ENCODE results near the gene RALGPS1. TPM values are rescaled to one million over a fixed set of nuclear protein-coding genes. Genes with fewer than 3 reads are reported as not detected.

Gene RALGPS1
- total and polyA plus RNA-seq, 2 experiments from 2014 or later, result 13.1 to 22.1 TPM

GRCh38 chr9:127059765-127060361, 145.3 kb downstream of the RALGPS1 start:
- no peak overlapping the region for H2AFZ ChIP-seq
- H3K27me3 ChIP-seq, result no peaks in the 10 kb centered on the region
- DNase-seq (ENCODE audit: low spot score), result no peak
- no peak overlapping the region for H3K27ac ChIP-seq
- no peak overlapping the region for H3K4me2 ChIP-seq
- H3K9me3 ChIP-seq (ENCODE audit: low read depth), result no peaks in the 10 kb centered on the region
- WGBS (ENCODE audit: low lambda C conversion rate, missing lambda C conversion rate), result 96% methylated on average over 4 of the region's 4 CpGs
- H4K20me1 ChIP-seq (ENCODE audit: insufficient read depth, poor library complexity, severe bottlenecking), result no peaks in the 10 kb centered on the region
- no peaks in the 10 kb centered on the region for H3K4me1 ChIP-seq (ENCODE audit: insufficient read depth)
- no peaks in the 10 kb centered on the region for H3K79me2 ChIP-seq
- H3K9me2 ChIP-seq (replicated peaks; ENCODE audit: insufficient read depth), result no peaks in the 10 kb centered on the region
- H3K4me3 ChIP-seq, result no peak overlapping the region
- H3K36me3 ChIP-seq (replicated peaks; ENCODE audit: insufficient read depth, low read depth), result no peaks in the 10 kb centered on the region
- TF ChIP-seq EZH2phosphoT487 (IDR thresholded peaks at IDR 0.05; ENCODE audit: low read depth, severe bottlenecking, unreplicated experiment) (no peak), EZH2 (IDR thresholded peaks at IDR 0.05; ENCODE audit: borderline replicate concordance) (no peak), CTCF (IDR thresholded peaks at IDR 0.05; ENCODE audit: poor library complexity) (no peak)

GRCh38 chr9:127061411-127061810, 146.8 kb downstream of the RALGPS1 start:
- Histone ChIP-seq H3K79me2 (no peaks in the 10 kb centered on the region), H3K27me3 (no peaks in the 10 kb centered on the region), H3K27ac (no peak overlapping the region), H3K4me1 (ENCODE audit: insufficient read depth) (peaks cover 7% of the 10 kb centered on the region), H3K4me2 (no peak overlapping the region), H4K20me1 (ENCODE audit: insufficient read depth, poor library complexity, severe bottlenecking) (no peaks in the 10 kb centered on the region), H3K4me3 (no peak overlapping the region), H3K36me3 (replicated peaks; ENCODE audit: insufficient read depth, low read depth) (no peaks in the 10 kb centered on the region), H3K9me3 (ENCODE audit: low read depth) (no peaks in the 10 kb centered on the region), H3K9me2 (replicated peaks; ENCODE audit: insufficient read depth) (no peaks in the 10 kb centered on the region), H2AFZ (no peak overlapping the region)
- WGBS (ENCODE audit: low lambda C conversion rate, missing lambda C conversion rate), result 99% methylated on average over 3 of the region's 3 CpGs
- DNase-seq (ENCODE audit: low spot score), result no peak
- no peak for TF ChIP-seq CTCF (IDR thresholded peaks at IDR 0.05; ENCODE audit: poor library complexity)
- no peak for TF ChIP-seq EZH2 (IDR thresholded peaks at IDR 0.05; ENCODE audit: borderline replicate concordance)

- H3K36me3 ChIP-seq (replicated peaks; ENCODE audit: insufficient read depth, low read depth), result no peaks in the 10 kb centered on the region
- H2AFZ ChIP-seq, result no peak overlapping the region
- TF ChIP-seq EZH2phosphoT487 (IDR thresholded peaks at IDR 0.05; ENCODE audit: low read depth, severe bottlenecking, unreplicated experiment) (no peak), EZH2 (IDR thresholded peaks at IDR 0.05; ENCODE audit: borderline replicate concordance) (no peak), CTCF (IDR thresholded peaks at IDR 0.05; ENCODE audit: poor library complexity) (no peak)
- 84% methylated on average over 2 of the region's 2 CpGs for WGBS (ENCODE audit: low lambda C conversion rate, missing lambda C conversion rate)
- H4K20me1 ChIP-seq (ENCODE audit: insufficient read depth, poor library complexity, severe bottlenecking), result no peaks in the 10 kb centered on the region
- H3K4me2 ChIP-seq, result no peak overlapping the region
- H3K27me3 ChIP-seq, result no peaks in the 10 kb centered on the region
- H3K27ac ChIP-seq, result no peak overlapping the region
- no peaks in the 10 kb centered on the region for H3K9me2 ChIP-seq (replicated peaks; ENCODE audit: insufficient read depth)
- peaks cover 25% of the 10 kb centered on the region for H3K4me1 ChIP-seq (ENCODE audit: insufficient read depth)
- H3K9me3 ChIP-seq (ENCODE audit: low read depth), result no peaks in the 10 kb centered on the region
- H3K4me3 ChIP-seq, result no peak overlapping the region
- no peaks in the 10 kb centered on the region for H3K79me2 ChIP-seq
- DNase-seq (ENCODE audit: low spot score), result no peak
Measured at GRCh38 chr9:127064335-127064734, 149.8 kb downstream of the RALGPS1 start.
